B cell (primary cell): ENCODE data around the gene CCIN.

Experiments
- EZH2 ChIP-seq: IDR thresholded peaks from 2 replicates; pipeline ENCODE4 v1.6.1; 2012; ENCODE audit warnings: borderline replicate concordance, low read depth, mild to moderate bottlenecking, moderate library complexity, low read length; ENCODE audit not compliant: insufficient read depth, poor library complexity, severe bottlenecking
- TF ChIP-seq, protein P1 (sequence below): fragments of 200-600 bp; IDR thresholded peaks from one replicate; pipeline ENCODE4 v1.8.0; 2022; ENCODE audit warnings: antibody characterized with exemption, mild to moderate bottlenecking

DNA sequence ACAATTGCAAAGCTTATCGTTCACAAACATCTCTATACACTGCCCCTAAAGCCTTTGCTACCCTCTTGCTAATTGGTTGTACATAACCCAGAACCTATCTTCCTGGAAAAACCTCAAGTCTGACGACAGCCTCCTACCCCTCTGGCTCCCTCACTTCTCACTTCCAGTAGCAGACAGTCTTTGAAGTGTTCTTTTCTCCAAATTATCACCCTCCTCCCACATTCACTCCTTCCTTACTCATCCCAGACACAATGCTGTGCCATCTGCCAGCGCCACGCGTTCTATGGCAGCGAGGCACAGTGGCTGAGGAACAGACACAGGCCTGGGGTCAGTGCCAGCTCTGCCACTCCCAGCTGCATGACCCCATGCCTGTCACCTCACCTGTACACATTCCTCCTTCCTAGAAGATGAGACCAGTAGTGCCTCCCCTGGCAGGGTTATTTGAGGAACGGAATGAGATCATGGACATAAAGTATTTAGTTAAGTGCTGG is 49.3 kb downstream of the CCIN start:
- TF ChIP-seq, protein P1, sequence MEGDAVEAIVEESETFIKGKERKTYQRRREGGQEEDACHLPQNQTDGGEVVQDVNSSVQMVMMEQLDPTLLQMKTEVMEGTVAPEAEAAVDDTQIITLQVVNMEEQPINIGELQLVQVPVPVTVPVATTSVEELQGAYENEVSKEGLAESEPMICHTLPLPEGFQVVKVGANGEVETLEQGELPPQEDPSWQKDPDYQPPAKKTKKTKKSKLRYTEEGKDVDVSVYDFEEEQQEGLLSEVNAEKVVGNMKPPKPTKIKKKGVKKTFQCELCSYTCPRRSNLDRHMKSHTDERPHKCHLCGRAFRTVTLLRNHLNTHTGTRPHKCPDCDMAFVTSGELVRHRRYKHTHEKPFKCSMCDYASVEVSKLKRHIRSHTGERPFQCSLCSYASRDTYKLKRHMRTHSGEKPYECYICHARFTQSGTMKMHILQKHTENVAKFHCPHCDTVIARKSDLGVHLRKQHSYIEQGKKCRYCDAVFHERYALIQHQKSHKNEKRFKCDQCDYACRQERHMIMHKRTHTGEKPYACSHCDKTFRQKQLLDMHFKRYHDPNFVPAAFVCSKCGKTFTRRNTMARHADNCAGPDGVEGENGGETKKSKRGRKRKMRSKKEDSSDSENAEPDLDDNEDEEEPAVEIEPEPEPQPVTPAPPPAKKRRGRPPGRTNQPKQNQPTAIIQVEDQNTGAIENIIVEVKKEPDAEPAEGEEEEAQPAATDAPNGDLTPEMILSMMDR: no peak
- TF ChIP-seq EZH2: no peak
